Activated naive CD4-positive, alpha-beta T cell treated with anti-CD3 and anti-CD28 coated beads, Interleukin-2, amount 50 U/mL, for 72 hours (primary cell): Measurements from ENCODE around the gene KRTAP10-1. TPM values are rescaled to one million over a fixed set of nuclear protein-coding genes. Genes with fewer than 3 reads are reported as not detected.
"Not testable (repeated sequence)": the region's sequence is repeated elsewhere in the genome, so short reads cannot be mapped to it uniquely, and the experiment has no call there.

ENCODE experiments used
- ATAC-seq, 2 donors: fragments of 150-1000 bp; cut with Tn5 transposase; 2 replicates each; pipeline ENCODE4 v1.10.0; 2021; ENCODE audit warnings: mild to moderate bottlenecking in 2 of 2, moderate library complexity in 2 of 2
- DNase-seq, 2 donors: peaks; one replicate each; pipeline ENCODE4 v3.0.0; 2021 to 2022; ENCODE audit warnings: low spot score in 2 of 2
- H3K27ac Mint-ChIP-seq, 2 donors: one replicate each; pipeline ENCODE4 v1.8.0; 2022; ENCODE audit warnings: mild to moderate bottlenecking in 2 of 2, mixed read lengths in 2 of 2
- H3K36me3 Mint-ChIP-seq, 2 donors: one replicate each; pipeline ENCODE4 v1.8.0; 2022; ENCODE audit warnings: mixed read lengths in 2 of 2
- H3K9me3 Mint-ChIP-seq, 2 donors: one replicate each; pipeline ENCODE4 v1.8.0; 2022; ENCODE audit warnings: mixed read lengths in 2 of 2
- total RNA-seq, 2 donors: library from RNA; stranded (reverse); gene quantifications; one replicate each; pipeline ENCODE4 v1.2.3, GENCODE V29; 2022

The KRTAP10-1 gene
- total RNA-seq, 2 donors from 2014 or later: not detected

DNA sequence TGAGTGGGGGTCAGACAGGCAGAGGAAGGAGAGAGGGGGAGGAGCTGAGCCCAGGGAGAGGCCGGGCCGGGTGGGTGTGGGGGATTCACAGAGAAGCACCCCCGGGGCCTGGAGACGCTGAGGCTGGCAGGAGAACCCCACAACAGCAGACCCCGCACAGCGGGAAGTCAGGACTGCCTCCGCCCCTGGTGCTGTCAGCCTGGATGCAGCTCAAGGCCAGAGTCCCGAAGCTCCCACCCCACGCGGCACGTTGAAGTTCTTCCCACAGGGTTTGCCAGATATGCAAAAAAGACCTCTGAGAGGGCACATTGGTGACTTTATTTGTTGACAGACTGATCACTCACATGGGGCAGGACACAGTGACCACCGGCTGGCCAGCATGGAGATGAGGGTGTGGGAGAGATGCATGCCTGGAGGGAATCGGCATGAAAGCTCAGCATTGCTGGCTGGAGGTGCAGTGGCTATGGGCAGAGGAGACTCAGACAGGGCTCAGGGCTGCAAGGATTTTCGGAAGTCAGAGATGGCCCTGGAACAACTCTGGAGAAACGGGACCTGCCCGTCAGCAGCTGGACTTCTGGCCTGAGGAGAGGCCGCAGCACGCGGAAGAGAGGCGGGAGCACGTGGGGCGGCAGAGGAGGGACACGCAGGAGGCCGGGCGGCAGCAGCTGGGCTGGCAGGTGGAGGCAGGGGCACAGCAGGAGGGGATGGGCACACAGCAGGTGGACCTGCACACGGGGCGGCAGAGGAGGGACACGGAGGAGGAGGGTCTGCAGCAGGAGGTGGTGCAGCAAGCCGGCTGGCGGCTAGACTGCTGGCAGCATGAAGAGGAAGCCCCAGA is 17.7 kb upstream of the KRTAP10-1 start:
- H3K27ac Mint-ChIP-seq: peak overlapping the region in 1 of 2 donors; percentile 3
- DNase-seq (no peak), ATAC-seq (no peak)
- peaks cover 6 to 21% of the 10 kb centered on the region in 2 donors for H3K9me3 Mint-ChIP-seq
- peaks cover 10 to 33% of the 10 kb centered on the region in 2 donors for H3K36me3 Mint-ChIP-seq

DNA sequence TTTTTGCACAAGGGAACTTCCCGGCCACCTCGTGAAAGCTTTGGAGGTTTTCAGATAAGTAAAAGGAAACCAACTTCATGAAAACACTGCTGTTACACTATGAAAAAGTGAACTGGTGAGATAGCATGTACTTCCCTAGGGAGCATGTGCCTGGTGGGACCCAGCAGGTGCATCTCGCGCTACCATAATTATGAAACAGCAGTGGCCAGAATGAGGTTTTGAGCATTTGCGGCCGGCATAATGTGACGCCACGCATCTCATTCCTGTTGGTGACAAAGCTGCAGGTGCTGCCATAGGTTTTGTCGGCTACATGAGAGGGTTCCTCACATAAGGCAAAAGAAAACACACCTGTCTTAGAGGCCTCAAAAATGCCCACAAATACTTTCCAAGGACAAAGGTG is 16.9 kb upstream of the KRTAP10-1 start:
- H3K9me3 Mint-ChIP-seq: peaks cover 6 to 21% of the 10 kb centered on the region in 2 donors
- DNase-seq: no peak
- H3K27ac Mint-ChIP-seq: no peak overlapping the region
- H3K36me3 Mint-ChIP-seq: peaks cover 10 to 27% of the 10 kb centered on the region in 2 donors
- no peak for ATAC-seq

DNA sequence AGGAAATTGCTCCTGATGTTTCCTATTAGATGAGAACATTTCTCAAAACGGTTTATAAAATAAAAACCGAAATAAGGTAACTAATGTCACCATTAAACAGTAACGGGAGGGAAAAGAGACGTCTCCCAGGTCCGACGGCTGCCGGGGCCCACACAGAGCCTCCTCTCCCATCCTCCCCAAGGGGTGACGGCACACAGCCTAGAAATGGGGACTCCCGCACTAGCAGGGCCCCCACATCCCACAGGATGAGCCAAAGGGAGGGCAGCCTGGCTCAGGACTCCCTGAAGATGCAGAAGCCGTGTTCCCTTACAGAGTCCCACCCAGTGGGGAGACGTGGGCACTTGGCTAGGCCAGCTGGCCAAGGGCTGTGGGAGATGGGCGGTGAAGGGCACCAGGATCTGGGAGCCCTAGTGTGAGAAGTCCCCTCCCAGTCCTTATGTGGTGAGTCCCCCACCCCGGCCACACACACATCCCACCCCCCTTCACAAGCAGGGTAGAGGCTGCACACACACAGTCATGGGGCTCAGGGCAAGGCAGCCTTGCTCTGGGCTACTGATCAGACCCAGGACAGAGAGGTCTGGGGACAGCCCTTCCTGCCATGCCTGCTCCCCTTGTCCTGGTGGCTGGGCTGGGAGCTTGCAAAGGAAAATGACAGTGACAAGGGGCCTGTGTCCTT is 15.3 kb upstream of the KRTAP10-1 start:
- Mint-ChIP-seq H3K36me3 (peaks cover 4 to 19% of the 10 kb centered on the region in 2 donors), H3K9me3 (peaks cover 0 to 16% of the 10 kb centered on the region in 2 donors), H3K27ac (no peak overlapping the region)
- DNase-seq (no peak), ATAC-seq (no peak)

DNA sequence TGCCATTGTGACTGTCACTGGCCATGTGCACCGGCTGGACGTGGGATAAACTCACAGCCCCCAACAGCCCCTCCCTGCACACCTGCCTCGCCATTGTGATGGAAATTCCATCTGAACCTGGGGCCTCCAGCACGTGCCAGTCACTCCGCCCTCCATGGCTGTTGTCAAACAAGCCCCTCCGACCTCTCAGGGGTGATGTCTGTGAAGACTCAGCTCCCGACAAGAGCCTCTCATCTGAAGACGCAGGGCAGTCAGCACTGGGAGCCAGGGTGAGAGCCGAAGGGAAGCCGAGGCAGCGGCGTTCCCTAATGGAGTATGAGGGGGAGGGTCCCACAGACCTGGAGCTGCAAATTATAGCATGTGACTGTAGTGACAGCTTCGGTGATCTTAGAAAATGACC is 12.7 kb upstream of the KRTAP10-1 start:
- ATAC-seq (no peak), DNase-seq (no peak)
- Mint-ChIP-seq H3K9me3 (peaks cover 2 to 17% of the 10 kb centered on the region in 2 donors), H3K36me3 (peaks cover 8 to 15% of the 10 kb centered on the region in 2 donors), H3K27ac (no peak overlapping the region)

DNA sequence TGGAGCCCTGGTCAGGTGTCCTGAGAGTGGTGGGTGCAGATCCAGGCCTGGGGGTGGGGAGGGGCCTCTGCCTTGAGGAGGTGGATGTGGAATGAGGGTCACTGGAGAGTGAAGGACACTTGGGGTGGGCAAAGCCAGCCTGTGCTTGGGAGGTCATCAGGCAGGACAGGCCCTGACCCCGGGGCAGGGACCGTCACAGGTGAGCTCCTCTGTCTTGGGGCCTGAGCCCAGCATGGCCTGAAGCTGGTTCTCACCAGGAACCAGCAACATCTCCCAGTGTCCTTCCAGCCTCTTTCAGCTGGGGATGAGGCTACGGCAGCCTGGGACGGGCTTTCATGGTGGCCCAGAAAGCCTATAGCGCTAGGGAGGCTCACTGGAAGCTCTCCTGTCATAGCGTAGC is 12.1 kb upstream of the KRTAP10-1 start:
- peaks cover 7 to 22% of the 10 kb centered on the region in 2 donors for H3K9me3 Mint-ChIP-seq
- peak overlapping the region in 1 of 2 donors; percentile 22 for H3K27ac Mint-ChIP-seq
- peak in 1 of 2 donors; percentile 43 for DNase-seq
- ATAC-seq: no peak
- H3K36me3 Mint-ChIP-seq: peaks cover 13 to 20% of the 10 kb centered on the region in 2 donors

DNA sequence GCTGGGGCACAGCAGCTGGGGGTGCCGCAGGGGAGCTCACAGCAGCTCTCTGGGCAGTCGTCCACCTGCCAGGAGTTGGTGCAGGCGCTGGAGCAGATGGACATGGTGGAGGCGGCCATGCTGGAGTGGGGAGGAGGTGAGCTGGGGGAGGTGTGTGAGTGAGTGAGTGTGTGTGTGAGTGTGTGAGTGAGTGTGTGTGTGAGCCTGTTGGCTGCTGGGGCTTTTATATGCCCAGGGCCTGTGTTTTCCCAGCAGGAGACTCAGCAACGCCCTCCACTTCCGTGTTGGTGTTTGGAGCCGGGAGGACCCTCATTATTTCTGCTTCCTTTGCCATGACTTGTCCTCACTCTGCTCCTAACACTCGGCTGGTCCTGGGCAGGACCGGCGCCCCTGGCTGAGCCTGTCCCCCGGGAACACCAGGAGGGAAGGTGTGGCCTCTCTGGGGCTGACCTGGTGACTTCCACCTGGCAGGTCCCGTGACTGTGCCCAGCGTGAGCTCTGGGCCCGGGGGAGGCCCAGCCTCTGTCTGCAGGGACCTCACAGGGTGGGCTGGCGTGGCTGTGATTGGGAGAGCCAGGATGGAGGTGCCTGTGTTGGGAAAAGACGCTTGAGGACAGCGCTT is 11.5 kb upstream of the KRTAP10-1 start, which contains the start of gene KRTAP10-2:
Gene KRTAP10-2, minus strand, starts transcription at position 166 of the 622 bp plus-strand sequence. Its CDS starts 47 bp downstream, at position 119.
- H3K36me3 Mint-ChIP-seq: peaks cover 20 to 27% of the 10 kb centered on the region in 2 donors
- peak within 1 kb of the TSS; percentile 22 to 29 for H3K27ac Mint-ChIP-seq
- ATAC-seq: no peak
- H3K9me3 Mint-ChIP-seq: peaks cover 14 to 29% of the 10 kb centered on the region in 2 donors
- peak in 1 of 2 donors; percentile 30 for DNase-seq

DNA sequence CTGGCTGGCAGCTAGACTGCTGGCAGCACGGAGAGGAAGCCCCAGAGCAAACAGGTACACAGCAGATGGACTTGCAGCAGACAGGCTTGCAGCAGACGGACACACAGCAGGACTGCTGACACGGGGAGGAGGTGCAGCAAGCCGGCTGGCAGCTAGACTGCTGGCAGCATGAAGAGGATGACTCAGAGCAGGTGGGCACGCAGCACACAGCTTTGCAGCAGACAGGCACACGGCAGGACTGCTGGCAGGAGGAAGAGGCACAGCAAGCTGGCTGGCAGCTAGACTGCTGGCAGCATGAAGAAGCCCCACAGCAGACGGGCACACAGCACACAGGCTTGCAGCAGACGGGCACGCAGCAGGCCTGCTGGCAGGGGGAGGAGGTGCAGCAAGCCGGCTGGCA is 10.8 kb upstream of the KRTAP10-1 start:
- Mint-ChIP-seq H3K27ac (peak overlapping the region; percentile 10 to 29), H3K36me3 (peaks cover 21 to 29% of the 10 kb centered on the region in 2 donors), H3K9me3 (peaks cover 15 to 31% of the 10 kb centered on the region in 2 donors)
- peak in 1 of 2 donors; percentile 25 for DNase-seq
- no peak for ATAC-seq

DNA sequence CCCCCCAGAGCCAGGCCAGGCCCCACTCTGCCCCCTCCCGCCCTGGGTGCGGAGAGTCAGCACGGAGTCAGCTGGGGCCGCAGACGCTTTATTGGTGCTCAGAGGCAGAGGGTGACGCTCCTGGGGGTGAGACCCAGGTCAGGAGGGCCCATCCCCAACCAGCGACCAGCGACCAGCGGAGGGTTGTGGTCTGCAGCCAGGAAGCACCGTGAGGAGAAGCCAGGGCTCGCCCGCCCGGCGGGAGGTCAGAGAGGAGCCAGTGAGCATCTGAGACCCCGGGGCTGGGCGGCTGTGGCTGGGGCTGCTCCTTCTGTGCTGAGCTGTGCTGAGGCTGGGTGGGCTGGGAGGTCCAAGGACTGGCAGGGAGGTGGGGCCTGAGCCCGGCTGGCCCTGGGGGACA is 10.3 kb upstream of the KRTAP10-1 start:
- ATAC-seq: not testable (repeated sequence)
- H3K27ac Mint-ChIP-seq: peak overlapping the region in 1 of 2 donors; percentile 29
- H3K9me3 Mint-ChIP-seq: peaks cover 15 to 34% of the 10 kb centered on the region in 2 donors
- peaks cover 21 to 29% of the 10 kb centered on the region in 2 donors for H3K36me3 Mint-ChIP-seq
- peak in 1 of 2 donors; percentile 52 for DNase-seq

DNA sequence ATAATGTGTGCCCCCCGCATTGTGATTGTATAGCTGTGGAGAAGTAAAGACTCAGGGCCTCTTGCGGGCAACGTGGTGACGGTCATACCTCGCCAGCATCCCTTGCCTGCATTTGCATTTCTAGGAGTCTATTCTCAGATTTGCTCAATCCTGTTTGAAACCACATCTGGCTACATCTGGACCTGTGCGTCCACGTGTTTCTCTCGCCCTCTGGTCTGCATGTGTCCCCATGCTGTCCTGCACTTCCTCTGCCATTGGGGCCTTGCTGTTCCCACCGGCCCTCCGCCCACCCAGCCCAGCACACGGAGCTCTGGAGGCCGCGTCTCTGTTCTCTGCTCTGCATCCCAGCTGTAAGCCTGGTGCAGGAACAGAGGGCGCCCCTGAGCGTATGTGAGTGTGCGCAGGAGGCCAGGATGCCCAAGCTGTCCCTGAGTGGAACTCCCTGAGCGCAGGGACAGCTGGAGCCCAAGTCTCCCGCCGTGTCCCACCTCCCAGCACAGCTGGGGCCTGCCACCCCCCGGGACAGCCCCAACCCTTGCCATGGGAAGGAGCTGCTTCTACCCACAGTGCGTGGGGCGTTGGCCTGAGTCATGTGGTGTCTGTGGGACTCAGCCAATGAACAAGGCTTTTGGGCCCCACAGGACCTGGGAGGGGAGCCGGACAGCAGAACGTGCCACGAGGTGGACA is 9.7 kb upstream of the KRTAP10-1 start:
- Mint-ChIP-seq H3K27ac (peak overlapping the region in 1 of 2 donors; percentile 19), H3K36me3 (peaks cover 21 to 28% of the 10 kb centered on the region in 2 donors), H3K9me3 (peaks cover 15 to 32% of the 10 kb centered on the region in 2 donors)
- DNase-seq: peak in 1 of 2 donors; percentile 30
- no peak for ATAC-seq

DNA sequence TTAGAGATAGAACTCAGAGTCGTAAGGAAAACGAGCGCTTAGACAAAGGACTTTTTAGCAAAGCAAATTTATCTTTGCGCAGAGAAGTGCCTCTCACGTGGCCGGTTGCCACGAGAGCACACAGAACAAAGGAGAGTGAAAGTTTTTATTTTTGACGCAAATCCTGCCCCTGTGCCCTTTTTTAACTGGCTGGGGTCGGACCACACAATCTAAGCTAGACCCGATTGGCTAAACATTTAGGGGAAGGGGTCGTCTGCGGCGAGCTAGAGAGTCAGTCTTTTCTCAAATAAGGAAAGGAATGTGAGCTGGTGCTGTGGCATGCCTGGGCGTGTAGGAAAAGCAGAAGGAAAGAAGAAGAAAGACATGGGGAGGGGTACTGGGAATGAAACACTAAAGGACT is 8.9 kb upstream of the KRTAP10-1 start:
- no peak for DNase-seq
- Mint-ChIP-seq H3K9me3 (peaks cover 15 to 29% of the 10 kb centered on the region in 2 donors), H3K36me3 (peaks cover 21 to 26% of the 10 kb centered on the region in 2 donors), H3K27ac (peak overlapping the region; percentile 0 to 19)
- ATAC-seq: no peak

DNA sequence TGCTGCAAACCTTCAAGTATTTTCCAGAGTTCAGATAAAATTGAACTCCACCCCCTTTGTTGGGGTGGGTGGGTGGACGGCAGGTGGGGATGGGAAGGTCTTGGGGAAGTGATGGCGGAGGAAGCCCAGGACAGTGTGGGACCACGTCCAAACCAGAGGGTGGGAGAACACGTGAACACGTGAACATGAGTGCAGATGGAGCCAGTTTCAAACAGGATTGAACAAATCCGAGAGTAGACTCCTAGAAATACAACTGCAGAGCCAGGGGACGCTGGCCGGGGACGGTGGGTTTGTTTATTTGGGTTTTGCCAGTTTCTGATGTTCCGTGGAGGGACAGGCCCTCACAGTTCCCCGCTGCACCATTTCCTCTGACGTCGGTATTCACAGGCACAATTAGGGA is 8.4 kb upstream of the KRTAP10-1 start:
- Mint-ChIP-seq H3K27ac (peak overlapping the region in 1 of 2 donors; percentile 96), H3K9me3 (peaks cover 15 to 26% of the 10 kb centered on the region in 2 donors), H3K36me3 (peaks cover 21 to 25% of the 10 kb centered on the region in 2 donors)
- peak in 1 of 2 donors; percentile 50 for DNase-seq
- no peak for ATAC-seq

DNA sequence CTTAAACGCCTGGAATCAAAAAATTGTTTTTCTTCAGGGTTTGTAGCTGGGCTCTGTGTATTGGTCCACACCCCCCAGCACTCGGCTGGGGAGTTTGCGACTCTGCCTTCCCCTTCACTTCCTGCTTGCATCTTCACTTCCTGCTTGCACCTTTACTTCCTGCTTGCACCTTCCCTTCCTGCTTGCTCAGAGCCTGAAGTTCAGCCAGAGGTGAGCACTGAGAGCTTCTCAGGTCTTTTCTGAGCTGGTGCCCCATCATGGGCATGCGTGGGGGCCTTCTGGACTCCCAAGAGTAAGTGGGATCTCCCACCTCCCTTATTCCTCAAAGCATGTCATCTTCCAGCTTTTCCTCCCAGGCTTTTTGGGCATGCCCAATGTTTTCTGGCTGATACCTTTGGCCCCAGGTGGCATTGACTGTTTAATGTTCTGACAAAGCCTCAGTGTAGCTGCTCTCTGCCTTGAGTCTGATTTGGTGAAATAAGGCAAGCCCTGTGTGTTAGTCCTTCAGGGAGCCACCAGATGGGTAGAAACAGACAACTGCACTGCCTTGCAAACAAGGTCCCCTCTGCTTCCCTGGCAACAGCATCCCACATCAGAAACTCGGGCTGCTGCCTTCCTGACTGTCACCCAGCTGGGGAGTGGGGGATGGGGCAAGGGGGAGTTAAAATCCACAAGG is 7.8 kb upstream of the KRTAP10-1 start:
- peaks cover 19 to 21% of the 10 kb centered on the region in 2 donors for H3K36me3 Mint-ChIP-seq
- peak overlapping the region; percentile 87 to 96 for H3K27ac Mint-ChIP-seq
- DNase-seq: peak in 1 of 2 donors; percentile 48
- H3K9me3 Mint-ChIP-seq: peaks cover 15 to 20% of the 10 kb centered on the region in 2 donors
- peak in 1 of 2 donors; percentile 83 for ATAC-seq

DNA sequence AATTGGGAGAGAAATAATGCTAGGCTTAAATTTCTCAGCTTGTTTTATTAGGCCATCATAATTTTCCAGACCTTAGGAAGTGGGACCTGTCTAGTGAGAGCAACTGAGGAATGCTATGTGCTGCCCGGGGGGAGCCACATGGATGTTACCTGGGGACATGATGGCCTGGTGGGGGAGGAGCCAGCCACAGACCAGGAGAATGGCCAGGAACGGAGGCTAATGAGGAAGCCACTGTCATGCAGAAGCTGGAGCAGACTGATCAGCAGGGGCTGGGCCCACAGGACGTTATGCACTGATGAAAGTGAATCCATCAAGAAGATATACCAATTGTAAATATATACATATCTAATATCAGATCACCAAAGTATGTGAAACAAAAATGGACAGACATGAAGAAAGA is 4.6 kb upstream of the KRTAP10-1 start:
- Mint-ChIP-seq H3K27ac (no peak overlapping the region), H3K9me3 (peaks cover 15 to 19% of the 10 kb centered on the region in 2 donors), H3K36me3 (peaks cover 17 to 21% of the 10 kb centered on the region in 2 donors)
- DNase-seq (no peak), ATAC-seq (no peak)

DNA sequence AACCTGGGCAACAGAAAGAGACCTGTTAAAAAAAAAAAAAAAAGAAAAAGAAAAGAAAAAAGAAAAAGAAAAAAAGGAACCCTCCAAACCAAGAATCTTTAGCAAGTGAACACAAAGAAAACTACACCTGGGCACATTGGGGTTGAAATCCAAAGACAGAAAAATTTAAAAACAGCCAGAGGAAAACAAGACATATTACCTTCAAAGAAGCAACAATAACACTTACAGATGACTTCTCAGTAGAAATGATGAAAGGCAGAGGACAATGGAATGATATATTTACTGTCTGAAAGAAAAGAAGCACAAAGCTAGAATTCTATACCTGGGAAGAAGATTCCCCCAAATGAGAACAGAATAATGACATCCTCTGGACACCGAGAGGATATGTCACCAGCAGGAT is 2.7 kb upstream of the KRTAP10-1 start:
- Mint-ChIP-seq H3K27ac (no peak overlapping the region), H3K9me3 (peaks cover 13 to 18% of the 10 kb centered on the region in 2 donors), H3K36me3 (peaks cover 14 to 15% of the 10 kb centered on the region in 2 donors)
- DNase-seq (no peak), ATAC-seq (no peak)

DNA sequence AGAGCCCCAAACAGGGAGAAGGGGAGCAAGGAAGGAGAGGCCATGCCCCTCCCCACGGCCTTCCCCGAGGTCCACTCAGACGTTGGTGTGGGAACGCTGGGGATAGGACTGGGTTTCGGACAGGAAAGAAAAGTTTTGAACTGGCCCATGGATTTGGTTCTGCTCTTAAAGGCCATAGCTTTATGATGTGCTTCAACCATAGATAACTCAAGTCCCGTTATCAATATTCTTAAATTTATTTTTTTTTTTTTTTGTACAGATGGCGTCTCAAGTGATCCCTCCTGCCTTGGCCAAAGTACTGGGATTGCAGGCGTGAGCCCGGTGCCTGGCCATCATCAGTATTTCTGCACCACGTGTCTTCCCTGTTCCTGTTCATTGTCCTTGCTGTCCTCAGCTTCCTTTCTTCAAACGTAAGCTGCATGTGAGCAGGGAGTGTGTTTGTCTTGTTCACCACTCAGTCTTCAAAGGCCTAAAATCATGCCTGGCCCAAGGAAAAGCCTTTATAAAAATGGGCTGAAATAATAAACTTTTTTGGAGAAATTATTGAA is 820 bp upstream of the KRTAP10-1 start:
- ATAC-seq (no peak), DNase-seq (no peak)
- Mint-ChIP-seq H3K36me3 (no peaks in the 10 kb centered on the region), H3K27ac (no peak overlapping the region), H3K9me3 (peaks cover 0 to 4% of the 10 kb centered on the region in 2 donors)
